HepG2 (cell line): ENCODE data around the gene SGPP2. TPM values are rescaled to one million over a fixed set of nuclear protein-coding genes. Genes with fewer than 3 reads are reported as not detected.
A peak's percentile ranks its signal among the peaks of the same experiment; 100 is the strongest.

ENCODE experiments used
- CHD2 ChIP-seq: IDR thresholded peaks from 2 replicates; pipeline ENCODE4 v1.6.1; 2011; ENCODE audit warnings: low read depth, low read length, improper control_type of control experiment
- HNRNPLL ChIP-seq: fragments of 200-400 bp; formaldehyde crosslinking; IDR thresholded peaks from 2 replicates; pipeline ENCODE4 v1.6.1; 2017; ENCODE audit warnings: mild to moderate bottlenecking, low read depth, low read length; ENCODE audit not compliant: poor library complexity, severe bottlenecking
- IRF2 ChIP-seq: IDR thresholded peaks from 2 replicates; pipeline ENCODE4 v1.6.1; 2018; ENCODE audit warnings: missing genetic modification reagents, missing compliant biosample characterization
- KDM2A ChIP-seq: sonication (generic); formaldehyde crosslinking; IDR thresholded peaks from 2 replicates; pipeline ENCODE4 v1.4.0; 2020; ENCODE audit warnings: low read depth, missing genetic modification reagents, borderline replicate concordance
- KDM3A ChIP-seq: IDR thresholded peaks from 2 replicates; pipeline ENCODE4 v1.6.1; 2018; ENCODE audit warnings: low read depth, missing compliant biosample characterization
- MEIS2 ChIP-seq: sonication (generic); formaldehyde crosslinking; IDR thresholded peaks from 2 replicates; pipeline ENCODE4 v1.9.0; 2021; ENCODE audit warnings: mild to moderate bottlenecking, missing genetic modification reagents
- RAD21 ChIP-seq: fragments of 450-650 bp; formaldehyde crosslinking; IDR thresholded peaks from 2 replicates; pipeline ENCODE4 v1.5.0; 2020; ENCODE audit warnings: mild to moderate bottlenecking
- RBFOX2 ChIP-seq: fragments of 200-400 bp; formaldehyde crosslinking; IDR thresholded peaks from 2 replicates; pipeline ENCODE4 v1.6.1; 2017; ENCODE audit warnings: low read depth, mild to moderate bottlenecking, low read length
- SALL1 ChIP-seq: sonication (generic); formaldehyde crosslinking; IDR thresholded peaks from 2 replicates; pipeline ENCODE4 v1.8.0; 2022; ENCODE audit warnings: mild to moderate bottlenecking, missing genetic modification reagents
- ZMYM2 ChIP-seq: sonication (generic); formaldehyde crosslinking; IDR thresholded peaks from 2 replicates; pipeline ENCODE4 v1.8.0; 2022; ENCODE audit warnings: mild to moderate bottlenecking, missing genetic modification reagents
- ZNF333 ChIP-seq: sonication (generic); formaldehyde crosslinking; IDR thresholded peaks from 2 replicates; pipeline ENCODE4 v1.4.0; 2020; ENCODE audit warnings: mild to moderate bottlenecking, missing genetic modification reagents, borderline replicate concordance
- polyA plus RNA-seq, 8 experiments: library from polyadenylated mRNA; depleted of rRNA in 3 of 8; stranded (reverse) in 7 of 8; unstranded in 1 of 8; fragments of >200 nt; fragmentation: Illumina TruSeq in 4 of 8; extraction: Trizol in 4 of 8; gene quantifications; 2 replicates each; pipeline versions ENCODE4 v1.2.1 to v1.2.3, GENCODE V29; 2011 to 2016; ENCODE audit warnings: low read depth in 4 of 8, missing spikeins in 1 of 8, mixed read lengths in 1 of 8; ENCODE audit not compliant: insufficient read depth in 1 of 8
- total RNA-seq, 5 experiments: library from RNA; depleted of rRNA; stranded (reverse); fragments of >200 nt; fragmentation: Illumina TruSeq; extraction: Trizol; gene quantifications; 2 replicates each; pipeline ENCODE4 v1.2.3, GENCODE V29; 2016; ENCODE audit warnings: low read depth in 1 of 5
- TF ChIP-seq, protein P1 (sequence below): IDR thresholded peaks from 2 replicates; pipeline ENCODE4 v1.6.1; 2016
- TF ChIP-seq, protein P2 (sequence below): sonication (generic); formaldehyde crosslinking; IDR thresholded peaks from 2 replicates; pipeline ENCODE4 v1.9.0; 2021; ENCODE audit warnings: missing genetic modification reagents, borderline replicate concordance
- TF ChIP-seq, protein P3 (sequence below): IDR thresholded peaks from 2 replicates; pipeline ENCODE4 v1.6.1; 2016; ENCODE audit warnings: low read depth, missing genetic modification reagents, missing compliant biosample characterization
- TF ChIP-seq, protein P4 (sequence below): sonication (generic); formaldehyde crosslinking; IDR thresholded peaks from 2 replicates; pipeline ENCODE4 v1.4.0; 2020; ENCODE audit warnings: missing genetic modification reagents
- TF ChIP-seq, protein P5 (sequence below): sonication (generic); formaldehyde crosslinking; IDR thresholded peaks from 2 replicates; pipeline ENCODE4 v1.8.1; 2023; ENCODE audit warnings: mild to moderate bottlenecking, missing genetic modification reagents

Gene SGPP2
- total and polyA plus RNA-seq, 2 of the 13 experiments (the other 11 are each of a cell fraction or from before 2014, with no cell fraction given), result not detected

DNA sequence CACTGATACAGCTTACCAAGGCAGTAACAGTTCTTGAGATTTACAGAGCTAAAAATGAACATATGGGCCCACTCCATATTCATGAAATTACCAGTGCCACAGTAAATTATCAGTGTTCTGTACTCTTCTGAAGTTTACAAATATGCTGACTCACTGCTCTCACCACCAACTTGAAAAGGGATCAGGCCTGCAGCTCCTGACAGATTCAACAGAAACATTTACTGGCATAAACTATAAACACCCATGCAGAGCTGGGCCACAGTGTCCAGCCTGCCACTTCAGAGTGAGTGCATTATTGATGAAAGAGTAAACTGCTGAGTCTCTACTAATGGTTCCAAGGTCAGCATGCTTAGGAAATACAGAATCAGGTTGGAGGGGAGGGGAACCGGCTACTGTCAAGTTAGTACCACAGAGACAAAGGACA is 148.4 kb downstream of the SGPP2 start (continued):
- TF ChIP-seq, protein P1, sequence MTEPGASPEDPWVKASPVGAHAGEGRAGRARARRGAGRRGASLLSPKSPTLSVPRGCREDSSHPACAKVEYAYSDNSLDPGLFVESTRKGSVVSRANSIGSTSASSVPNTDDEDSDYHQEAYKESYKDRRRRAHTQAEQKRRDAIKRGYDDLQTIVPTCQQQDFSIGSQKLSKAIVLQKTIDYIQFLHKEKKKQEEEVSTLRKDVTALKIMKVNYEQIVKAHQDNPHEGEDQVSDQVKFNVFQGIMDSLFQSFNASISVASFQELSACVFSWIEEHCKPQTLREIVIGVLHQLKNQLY, result peak; percentile 49; the same call in 1 of the 2 replicates
- TF ChIP-seq RAD21 (CRISPR knock-in tag) (no peak), CHD2 (no peak), KDM3A (CRISPR knock-in tag) (no peak), KDM2A (CRISPR knock-in tag) (no peak), RBFOX2 (no peak), MEIS2 (0 out of 2 replicates have a peak, but pooled peaks have one; percentile 59), SALL1 (CRISPR knock-in tag) (peak; percentile 59; the same call in 1 of the 2 replicates), HNRNPLL (no peak), IRF2 (no peak), ZMYM2 (CRISPR knock-in tag) (no peak), ZNF333 (CRISPR knock-in tag) (no peak; the same call in 1 of the 2 replicates)
- TF ChIP-seq, protein P2, sequence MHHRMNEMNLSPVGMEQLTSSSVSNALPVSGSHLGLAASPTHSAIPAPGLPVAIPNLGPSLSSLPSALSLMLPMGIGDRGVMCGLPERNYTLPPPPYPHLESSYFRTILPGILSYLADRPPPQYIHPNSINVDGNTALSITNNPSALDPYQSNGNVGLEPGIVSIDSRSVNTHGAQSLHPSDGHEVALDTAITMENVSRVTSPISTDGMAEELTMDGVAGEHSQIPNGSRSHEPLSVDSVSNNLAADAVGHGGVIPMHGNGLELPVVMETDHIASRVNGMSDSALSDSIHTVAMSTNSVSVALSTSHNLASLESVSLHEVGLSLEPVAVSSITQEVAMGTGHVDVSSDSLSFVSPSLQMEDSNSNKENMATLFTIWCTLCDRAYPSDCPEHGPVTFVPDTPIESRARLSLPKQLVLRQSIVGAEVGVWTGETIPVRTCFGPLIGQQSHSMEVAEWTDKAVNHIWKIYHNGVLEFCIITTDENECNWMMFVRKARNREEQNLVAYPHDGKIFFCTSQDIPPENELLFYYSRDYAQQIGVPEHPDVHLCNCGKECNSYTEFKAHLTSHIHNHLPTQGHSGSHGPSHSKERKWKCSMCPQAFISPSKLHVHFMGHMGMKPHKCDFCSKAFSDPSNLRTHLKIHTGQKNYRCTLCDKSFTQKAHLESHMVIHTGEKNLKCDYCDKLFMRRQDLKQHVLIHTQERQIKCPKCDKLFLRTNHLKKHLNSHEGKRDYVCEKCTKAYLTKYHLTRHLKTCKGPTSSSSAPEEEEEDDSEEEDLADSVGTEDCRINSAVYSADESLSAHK, result no peak
- TF ChIP-seq, protein P3, sequence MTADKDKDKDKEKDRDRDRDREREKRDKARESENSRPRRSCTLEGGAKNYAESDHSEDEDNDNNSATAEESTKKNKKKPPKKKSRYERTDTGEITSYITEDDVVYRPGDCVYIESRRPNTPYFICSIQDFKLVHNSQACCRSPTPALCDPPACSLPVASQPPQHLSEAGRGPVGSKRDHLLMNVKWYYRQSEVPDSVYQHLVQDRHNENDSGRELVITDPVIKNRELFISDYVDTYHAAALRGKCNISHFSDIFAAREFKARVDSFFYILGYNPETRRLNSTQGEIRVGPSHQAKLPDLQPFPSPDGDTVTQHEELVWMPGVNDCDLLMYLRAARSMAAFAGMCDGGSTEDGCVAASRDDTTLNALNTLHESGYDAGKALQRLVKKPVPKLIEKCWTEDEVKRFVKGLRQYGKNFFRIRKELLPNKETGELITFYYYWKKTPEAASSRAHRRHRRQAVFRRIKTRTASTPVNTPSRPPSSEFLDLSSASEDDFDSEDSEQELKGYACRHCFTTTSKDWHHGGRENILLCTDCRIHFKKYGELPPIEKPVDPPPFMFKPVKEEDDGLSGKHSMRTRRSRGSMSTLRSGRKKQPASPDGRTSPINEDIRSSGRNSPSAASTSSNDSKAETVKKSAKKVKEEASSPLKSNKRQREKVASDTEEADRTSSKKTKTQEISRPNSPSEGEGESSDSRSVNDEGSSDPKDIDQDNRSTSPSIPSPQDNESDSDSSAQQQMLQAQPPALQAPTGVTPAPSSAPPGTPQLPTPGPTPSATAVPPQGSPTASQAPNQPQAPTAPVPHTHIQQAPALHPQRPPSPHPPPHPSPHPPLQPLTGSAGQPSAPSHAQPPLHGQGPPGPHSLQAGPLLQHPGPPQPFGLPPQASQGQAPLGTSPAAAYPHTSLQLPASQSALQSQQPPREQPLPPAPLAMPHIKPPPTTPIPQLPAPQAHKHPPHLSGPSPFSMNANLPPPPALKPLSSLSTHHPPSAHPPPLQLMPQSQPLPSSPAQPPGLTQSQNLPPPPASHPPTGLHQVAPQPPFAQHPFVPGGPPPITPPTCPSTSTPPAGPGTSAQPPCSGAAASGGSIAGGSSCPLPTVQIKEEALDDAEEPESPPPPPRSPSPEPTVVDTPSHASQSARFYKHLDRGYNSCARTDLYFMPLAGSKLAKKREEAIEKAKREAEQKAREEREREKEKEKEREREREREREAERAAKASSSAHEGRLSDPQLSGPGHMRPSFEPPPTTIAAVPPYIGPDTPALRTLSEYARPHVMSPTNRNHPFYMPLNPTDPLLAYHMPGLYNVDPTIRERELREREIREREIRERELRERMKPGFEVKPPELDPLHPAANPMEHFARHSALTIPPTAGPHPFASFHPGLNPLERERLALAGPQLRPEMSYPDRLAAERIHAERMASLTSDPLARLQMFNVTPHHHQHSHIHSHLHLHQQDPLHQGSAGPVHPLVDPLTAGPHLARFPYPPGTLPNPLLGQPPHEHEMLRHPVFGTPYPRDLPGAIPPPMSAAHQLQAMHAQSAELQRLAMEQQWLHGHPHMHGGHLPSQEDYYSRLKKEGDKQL, result no peak
- TF ChIP-seq, protein P4, sequence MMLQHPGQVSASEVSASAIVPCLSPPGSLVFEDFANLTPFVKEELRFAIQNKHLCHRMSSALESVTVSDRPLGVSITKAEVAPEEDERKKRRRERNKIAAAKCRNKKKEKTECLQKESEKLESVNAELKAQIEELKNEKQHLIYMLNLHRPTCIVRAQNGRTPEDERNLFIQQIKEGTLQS (CRISPR knock-in tag), result no peak
- TF ChIP-seq, protein P5, sequence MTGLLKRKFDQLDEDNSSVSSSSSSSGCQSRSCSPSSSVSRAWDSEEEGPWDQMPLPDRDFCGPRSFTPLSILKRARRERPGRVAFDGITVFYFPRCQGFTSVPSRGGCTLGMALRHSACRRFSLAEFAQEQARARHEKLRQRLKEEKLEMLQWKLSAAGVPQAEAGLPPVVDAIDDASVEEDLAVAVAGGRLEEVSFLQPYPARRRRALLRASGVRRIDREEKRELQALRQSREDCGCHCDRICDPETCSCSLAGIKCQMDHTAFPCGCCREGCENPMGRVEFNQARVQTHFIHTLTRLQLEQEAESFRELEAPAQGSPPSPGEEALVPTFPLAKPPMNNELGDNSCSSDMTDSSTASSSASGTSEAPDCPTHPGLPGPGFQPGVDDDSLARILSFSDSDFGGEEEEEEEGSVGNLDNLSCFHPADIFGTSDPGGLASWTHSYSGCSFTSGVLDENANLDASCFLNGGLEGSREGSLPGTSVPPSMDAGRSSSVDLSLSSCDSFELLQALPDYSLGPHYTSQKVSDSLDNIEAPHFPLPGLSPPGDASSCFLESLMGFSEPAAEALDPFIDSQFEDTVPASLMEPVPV (CRISPR knock-in tag), result 0 out of 2 replicates have a peak, but pooled peaks have one; percentile 24
